Measurements from ENCODE around the gene CYP26C1.

CYP26C1 gene

DNA sequence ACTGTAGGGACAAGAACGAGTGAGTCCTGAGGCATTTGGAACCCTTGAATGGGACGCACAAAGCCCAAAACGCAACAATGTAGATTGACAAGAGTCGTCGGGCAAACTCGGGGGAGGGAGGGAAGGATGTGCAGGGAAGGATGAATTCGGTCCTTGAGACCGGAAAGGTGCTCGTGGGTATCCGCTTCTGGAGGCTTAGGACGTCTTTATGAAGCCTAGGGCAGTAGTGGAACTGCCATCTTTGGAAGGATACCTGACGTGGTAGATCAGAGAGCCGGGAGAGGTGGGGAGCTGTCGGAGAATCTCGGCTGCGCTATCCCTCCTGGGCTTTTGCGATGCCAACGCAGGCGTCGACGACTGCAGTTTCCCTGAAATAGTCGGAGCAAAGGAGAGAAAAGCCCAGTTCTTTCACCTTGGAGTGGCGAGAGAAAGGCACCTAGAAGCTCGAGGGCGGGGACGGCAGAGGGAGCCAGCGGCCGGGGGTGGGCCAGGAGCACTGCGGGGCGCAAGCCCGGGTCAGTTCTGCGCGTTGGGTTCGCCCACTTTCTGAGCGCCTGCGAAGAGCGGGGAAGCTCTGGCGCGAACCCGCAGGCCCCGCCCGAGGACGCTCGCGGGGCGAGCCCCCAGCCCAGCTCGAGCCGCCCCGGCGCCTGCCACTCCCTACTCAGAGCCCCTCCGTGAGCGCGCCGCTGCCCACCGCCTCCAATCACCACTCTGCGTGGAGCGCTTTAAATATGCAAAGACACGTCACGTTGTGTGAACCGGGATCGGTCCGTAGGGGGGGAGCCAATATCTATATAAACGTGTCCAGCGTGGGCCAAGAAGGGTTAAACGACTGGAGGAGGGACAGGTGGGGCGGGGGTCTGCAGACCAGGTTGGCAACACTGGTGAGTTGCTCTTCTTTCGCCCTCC, at the start of gene CYP26C1:
Gene CYP26C1 (plus strand): TSS at position 824 of the 912 bp plus-strand sequence. CDS start 466 bp downstream, outside the sequence.
- no peak for DNase-seq

- DNase-seq: no peak
Observed at GRCh38 chr10:93015722-93016121, 44.9 kb upstream of the CYP26C1 start.

DNA sequence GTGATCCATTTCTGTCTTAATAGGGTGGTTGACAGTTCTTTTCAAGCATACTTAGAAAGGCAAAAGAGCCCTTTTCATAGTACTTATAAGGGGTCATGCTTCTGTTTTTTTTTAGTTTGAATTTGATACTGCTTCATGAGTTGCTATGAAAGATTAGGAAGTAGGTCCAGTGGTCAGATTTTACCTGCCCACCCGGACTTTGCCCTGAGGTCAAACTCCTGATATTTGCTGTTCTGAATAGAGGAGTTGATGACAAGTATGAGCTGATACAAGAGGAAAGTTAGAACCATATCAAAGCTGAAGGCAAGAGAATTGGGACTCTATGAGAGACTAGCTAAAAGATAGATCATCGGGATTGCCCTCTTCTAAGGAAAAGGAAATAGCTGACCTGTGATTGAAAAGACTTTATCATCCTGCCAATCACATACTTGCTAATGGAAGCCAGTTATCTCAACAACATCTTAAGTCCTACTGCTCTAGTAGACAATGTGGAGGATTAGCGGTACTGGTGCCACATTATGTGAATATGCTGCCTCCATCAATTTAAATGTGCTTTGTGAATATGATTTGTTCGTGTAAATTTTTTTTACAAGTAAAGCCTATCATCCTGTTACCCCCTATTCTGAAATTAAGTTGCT, 37.5 kb upstream of the CYP26C1 start:
- DNase-seq: no peak

- DNase-seq: no peak
Observed at GRCh38 chr10:93026072-93026471, 34.5 kb upstream of the CYP26C1 start.

GRCh38 chr10:93027508-93027907, 33.1 kb upstream of the CYP26C1 start:
- no peak for DNase-seq

DNA sequence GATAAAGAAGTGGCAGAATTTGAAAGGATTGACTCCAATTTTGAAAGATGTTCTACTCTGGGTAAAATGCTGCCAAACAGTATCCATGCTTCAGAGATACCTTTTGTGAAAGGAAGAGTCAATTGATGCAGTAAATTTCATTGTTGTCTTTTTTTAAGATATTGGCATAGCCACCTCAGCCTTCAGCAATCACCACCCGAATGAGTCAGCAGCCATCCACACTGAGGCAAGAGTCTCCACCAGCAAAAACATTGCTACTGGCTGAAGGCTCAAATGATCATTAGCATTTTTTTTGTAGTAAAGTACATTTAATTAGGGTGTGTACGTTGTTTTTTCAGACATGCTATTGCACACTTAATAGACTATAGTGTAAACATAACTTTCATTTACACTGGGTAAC, 31.7 kb upstream of the CYP26C1 start:
- DNase-seq: no peak

GRCh38 chr10:93030409-93030808, 30.2 kb upstream of the CYP26C1 start:
- no peak for DNase-seq

DNA sequence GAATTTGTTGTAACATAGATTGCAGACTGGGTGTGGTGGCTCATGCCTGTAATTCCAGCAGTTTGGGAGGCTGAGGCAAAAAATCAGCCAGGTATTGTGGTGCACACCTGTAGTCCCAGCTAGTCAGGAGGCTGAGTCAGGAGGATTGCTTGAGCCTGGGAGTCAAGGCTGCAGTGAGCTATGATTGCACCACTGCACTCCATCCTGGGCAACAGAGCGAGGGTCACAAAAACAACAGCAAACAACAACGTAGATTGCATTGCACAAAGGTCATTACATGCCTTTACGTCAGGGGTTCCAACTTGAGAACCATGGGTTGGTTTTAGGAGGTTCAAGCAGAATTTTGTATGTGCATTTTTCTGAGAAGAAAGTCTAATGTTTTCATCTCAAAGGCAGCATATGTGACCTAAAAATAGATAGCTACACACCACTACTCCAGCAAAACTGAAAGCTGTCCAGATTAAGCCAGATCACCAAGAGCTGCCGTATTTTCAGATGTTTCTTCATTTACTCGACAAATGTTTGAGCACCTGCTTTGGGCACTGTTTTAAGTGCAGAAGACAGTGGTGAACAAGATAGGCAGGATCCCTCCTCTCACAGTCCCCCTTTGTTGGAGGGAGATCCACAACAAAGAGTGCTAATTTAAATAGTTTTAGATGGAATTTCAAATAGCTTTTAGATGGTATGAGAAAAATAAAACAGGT, 28.3 kb upstream of the CYP26C1 start:
- DNase-seq: no peak

GRCh38 chr10:93032809-93033137, 27.8 kb upstream of the CYP26C1 start:
- DNase-seq: no peak

GRCh38 chr10:93034426-93034825, 26.2 kb upstream of the CYP26C1 start:
- no peak for DNase-seq

- no peak for DNase-seq
Observed at GRCh38 chr10:93039110-93039509, 21.5 kb upstream of the CYP26C1 start.

DNA sequence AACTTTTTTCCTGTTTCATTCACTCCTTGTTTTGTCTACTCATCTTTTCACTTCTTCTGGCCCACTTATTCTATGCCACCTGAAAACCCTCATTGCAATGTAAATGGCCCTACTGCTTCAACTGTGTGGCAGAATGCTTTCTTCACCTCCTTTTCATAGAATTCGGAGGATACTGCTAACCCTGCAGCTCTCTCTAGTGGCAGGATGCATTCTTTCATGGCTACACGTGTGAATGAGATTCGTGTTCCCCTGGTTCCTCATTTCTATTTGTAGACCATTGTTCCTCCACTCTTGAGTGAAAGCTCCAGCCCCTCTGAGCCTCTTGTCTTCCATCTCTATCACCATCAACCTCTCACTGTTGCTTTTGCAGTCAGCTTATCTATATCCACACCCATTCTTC, 20.9 kb upstream of the CYP26C1 start:
- DNase-seq: no peak

- DNase-seq: no peak
Observed at GRCh38 chr10:93054486-93054885, 6.1 kb upstream of the CYP26C1 start.

GRCh38 chr10:93058139-93058538, 2.5 kb upstream of the CYP26C1 start:
- no peak for DNase-seq

GRCh38 chr10:93060887-93061593, 442 bp downstream of the CYP26C1 start:
- DNase-seq: no peak

DNA sequence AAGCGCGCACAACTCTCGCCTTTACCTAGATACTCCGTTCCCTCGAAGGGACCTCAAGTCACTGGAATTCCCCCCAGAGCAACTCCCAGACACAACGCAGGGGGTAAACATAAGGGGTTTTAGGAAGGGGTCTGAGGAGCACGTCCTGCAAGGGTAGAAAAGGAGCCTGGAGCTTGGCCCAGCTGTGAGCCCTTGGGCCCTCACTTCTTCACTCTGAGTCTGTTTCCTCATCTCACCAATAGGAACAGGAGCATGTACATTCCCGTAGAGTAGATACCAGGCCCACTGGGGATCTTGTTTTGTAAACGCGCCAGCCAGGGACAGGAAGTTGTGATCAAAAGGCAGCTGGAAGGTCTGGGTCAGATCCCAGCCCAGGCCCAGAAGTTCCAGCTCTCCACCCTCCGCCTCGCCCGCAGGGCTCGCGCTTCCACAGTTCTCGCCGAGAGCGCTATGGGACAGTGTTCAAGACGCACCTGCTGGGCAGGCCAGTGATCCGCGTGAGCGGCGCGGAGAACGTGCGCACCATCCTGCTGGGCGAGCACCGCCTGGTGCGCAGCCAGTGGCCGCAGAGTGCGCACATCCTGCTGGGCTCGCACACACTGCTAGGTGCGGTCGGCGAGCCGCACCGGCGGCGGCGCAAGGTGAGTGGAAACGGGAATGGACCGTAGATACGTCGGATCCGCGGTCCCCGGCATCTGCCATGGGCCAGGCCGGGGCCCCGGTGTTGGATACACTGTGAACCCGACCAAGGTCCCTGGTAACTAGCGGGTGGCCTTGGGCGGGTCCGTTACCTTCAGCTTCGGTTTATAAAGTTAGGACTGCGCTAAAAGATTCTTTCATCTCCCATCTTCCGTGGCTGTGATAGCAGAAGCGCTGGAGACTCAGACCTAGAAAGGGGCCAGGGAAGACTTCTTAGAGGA, 1.3 kb downstream of the CYP26C1 start:
- no peak for DNase-seq

DNA sequence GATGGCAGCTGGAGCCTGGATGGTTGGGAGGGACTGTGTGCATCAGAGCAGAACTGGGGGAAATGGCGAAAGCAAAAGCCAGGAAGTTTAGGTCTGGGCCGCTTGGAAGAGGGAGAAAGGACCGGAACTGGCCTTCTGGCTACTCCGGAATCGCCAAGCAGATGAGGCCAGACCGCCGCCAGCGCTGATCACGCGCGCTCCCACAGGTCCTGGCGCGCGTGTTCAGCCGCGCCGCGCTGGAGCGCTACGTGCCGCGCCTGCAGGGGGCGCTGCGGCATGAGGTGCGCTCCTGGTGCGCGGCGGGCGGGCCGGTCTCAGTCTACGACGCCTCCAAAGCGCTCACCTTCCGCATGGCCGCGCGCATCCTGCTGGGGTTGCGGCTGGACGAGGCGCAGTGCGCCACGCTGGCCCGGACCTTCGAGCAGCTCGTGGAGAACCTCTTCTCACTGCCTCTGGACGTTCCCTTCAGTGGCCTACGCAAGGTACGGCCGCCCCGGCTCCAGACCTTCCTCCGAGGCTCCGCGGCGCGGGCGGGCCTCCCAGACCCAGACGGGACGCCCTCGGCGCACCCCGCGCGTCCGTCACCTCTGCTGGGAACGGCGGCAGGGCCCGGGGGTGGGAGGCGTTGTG, 2.0 kb downstream of the CYP26C1 start:
- DNase-seq: peak; percentile 54

DNA sequence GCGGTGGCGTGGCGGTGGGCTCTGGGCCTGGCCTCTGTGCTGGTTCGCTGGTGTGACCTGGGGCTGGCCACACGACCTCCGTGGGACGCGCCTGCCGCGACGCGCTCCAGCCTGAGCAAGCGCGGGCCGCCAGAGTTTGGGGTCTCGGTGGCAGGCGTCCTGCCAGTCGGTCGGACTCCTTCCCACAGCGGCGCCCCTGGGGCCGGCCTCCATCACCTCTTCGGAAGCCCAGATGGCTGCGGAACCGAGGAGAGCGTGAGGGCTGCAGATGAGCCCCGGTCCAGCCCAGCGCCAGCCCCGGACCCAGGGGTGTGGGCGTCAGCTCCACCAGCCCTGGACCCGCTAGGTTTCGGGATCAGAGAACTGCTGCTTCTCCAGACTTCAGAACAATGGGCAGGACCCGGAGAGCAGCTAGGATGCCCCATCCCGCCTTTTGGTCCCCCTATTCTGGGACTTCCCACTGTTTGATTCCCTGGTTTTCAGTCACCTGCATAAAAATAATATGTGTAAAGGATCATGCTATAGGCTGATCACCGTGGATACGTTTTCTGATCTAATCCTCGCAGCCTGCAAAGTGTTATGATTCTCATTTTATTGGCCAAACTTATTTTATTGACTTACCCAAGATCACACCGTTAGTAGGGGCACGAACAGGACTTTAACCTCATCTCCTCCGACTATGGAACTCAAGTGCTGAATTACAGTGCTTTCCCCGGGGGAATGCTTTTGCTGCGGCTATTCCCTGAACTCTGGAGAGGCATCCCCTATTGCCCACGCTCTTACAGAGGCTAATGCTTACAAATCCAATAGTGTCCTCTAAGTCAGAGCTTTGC, 2.8 kb downstream of the CYP26C1 start:
- no peak for DNase-seq

GRCh38 chr10:93063977-93064660, 3.5 kb downstream of the CYP26C1 start:
- DNase-seq: no peak
